Left renal pelvis (tissue), 4 donors: ENCODE measurements around the gene CAMTA1. TPM values are rescaled to one million over a fixed set of nuclear protein-coding genes. Genes with fewer than 3 reads are reported as not detected.
A peak's percentile ranks its signal among the peaks of the same experiment; 100 is the strongest.

ENCODE experiments used
- DNase-seq, 4 donors: peaks; one replicate each; pipeline ENCODE4 v3.0.0-alpha.2; 2013; ENCODE audit warnings: low read depth in 4 of 4, low spot score in 3 of 4
- polyA plus RNA-seq, 4 donors: library from polyadenylated mRNA; unstranded; fragments of 120-200 nt; gene quantifications; one replicate each; pipeline ENCODE4 v1.2.1, GENCODE V29; 2013; ENCODE audit not compliant: insufficient read length in 4 of 4

CAMTA1 gene
- polyA plus RNA-seq, 4 donors, result 50.7 to 99.9 (median 87.8) TPM

DNA sequence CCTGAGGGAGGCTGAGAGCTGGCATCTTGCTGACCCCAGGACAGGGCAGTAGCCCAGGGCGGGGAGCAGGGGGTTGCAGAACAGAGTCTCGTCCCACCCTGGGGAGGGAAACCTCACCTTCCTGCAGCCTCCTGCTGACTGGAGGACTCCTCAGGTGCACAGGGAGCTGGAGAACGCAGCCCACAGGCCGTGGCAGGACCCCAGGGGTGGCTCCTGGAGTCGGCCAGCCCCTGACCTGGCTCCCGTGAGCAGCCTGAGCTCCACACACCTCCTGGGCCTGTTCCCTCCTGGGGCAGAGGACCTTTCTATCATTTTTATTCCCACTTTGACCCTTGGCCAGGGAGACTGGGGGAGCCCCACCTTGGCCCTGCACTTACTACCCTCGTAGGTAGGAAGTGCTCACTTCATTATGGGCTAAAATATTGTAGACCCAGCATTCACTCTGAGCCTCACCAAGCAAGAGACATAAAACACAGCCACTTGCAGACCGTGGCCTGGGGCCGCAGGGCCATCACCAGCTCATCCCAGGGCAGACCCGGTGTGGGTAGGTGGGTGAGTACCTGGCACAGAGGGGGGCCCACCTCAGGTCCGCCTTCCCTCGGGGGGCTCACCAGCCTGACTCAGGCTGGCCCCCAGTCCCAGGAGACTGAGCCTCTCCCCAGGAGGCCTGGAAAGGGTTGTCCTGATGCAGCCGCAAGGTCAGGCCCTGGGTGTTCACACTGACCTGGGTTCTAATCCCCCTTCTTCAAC lies 698.6 kb downstream of the CAMTA1 start:
- no peak for DNase-seq

DNA sequence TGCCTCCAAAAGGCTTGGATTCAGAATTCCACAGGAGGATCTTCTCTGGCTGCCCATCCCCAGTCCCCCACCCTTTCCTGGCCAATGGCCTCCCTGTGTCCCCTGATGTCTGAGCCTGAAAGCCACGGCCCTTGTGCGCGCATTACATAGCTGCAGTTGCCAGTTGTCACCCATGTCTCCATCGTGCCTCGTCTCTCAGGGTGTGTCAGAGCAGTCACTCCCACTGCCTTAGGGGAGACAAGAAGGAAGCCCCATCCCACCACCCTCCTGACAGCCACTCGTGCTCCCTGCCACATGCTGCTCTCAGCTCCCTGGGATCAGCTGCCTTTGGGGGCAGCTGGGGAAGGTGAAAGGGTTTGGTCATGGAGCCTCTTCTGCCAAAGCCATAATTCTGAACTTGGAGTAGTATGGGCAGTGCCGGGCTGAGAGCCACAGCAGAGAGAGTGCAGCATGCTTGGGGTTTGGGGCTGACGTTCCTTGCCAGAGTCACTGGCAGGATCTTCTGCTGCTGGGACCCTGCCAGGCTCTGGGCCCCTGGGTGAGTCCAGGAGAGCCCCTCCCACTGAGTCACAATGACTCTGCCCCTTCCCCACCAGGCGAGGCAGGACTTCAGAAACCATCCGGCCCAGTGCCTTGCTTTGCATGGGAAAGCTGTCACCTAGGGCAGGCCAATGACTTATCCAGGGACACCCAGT lies 700.0 kb downstream of the CAMTA1 start:
- DNase-seq, result no peak

DNA sequence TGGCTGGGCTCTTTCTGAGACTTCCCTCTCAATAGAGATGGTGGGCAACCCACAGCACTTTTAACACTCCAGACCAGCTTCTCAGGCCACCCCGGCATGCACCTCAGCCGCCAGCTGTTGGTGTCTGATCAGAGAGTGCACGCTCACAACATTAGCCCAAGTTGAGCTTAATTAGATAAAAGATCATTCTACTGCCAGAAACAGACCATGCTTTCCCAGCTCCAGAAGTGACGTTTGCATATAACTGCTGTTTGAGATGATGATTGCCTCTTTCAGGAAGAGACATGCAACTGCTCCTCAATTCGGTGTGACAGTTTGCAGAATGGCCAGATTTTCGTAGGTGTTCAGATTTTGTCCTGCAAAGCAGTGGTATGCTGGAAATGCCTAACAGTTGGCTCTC lies 700.6 kb downstream of the CAMTA1 start:
- no peak for DNase-seq

DNA sequence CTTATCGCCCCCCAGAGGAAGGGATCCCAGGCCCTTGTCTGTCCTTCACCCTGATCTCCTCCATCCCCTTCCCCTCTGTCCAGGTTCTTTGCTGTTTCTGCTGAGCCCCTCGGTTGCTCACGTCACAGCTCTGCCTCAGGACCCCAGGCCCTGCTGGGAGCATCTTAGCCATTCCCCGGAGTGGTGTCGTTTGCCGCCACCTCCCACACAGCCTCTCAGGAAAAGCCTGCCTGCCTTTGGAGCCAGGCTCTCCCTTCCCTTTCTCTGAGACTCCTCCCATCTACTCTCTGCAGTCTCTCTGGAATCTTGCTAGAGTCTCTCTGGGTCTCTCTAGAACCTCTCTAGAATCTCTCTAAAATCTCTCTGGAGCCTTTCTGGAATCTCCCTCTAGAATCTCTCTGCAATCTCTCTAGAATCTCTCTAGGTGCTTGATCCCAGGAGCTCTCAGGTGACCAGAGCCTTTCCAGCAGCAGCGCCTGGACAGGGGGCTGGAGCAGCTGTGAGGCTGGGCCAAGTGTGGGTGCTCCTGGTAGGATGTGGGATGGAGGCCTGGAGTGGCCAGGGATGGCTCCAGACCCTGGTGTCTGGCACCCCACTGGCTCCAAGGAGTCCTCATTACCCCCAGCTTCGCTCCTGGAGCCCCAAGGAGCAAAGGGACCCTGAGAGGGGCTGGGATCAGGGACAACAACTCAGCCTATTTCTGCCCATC lies 702.7 kb downstream of the CAMTA1 start:
- DNase-seq, result no peak

DNA sequence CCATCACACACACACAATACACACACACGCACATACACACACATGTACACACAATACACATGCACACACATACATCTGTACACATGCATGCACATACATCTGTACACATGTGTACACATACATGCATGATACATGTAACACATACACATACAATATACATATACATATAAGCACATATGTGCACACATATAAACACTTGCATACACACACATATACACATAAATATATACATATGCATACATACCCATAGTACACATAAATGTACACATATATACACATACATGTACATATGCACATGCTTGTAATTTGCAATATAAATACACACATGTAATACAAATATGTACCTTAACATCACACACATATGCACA lies 703.2 kb downstream of the CAMTA1 start:
- no peak for DNase-seq

- DNase-seq, result no peak
Observed at GRCh38 chr1:7489586-7489985, 704.3 kb downstream of the CAMTA1 start.

DNA sequence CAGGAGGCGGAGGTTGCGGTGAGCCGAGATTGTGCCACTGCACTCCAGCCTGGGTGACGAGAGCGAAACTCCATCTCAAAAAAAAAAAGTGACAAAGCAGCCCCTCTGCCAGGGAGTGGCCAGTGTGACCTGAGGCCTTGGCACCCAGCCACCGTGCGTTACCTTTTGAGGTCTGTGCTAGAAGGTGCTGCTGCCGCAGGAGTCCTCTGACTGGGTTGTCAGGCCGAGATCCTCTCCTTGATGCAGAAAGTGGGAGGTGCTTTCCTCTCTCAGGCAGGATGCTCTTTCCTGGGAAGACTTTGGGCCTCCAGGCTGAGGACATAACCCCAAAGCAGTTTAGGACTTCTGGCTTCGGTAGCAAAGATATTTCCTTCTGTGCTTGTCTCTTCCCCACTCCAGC lies 705.3 kb downstream of the CAMTA1 start:
- no peak for DNase-seq

DNA sequence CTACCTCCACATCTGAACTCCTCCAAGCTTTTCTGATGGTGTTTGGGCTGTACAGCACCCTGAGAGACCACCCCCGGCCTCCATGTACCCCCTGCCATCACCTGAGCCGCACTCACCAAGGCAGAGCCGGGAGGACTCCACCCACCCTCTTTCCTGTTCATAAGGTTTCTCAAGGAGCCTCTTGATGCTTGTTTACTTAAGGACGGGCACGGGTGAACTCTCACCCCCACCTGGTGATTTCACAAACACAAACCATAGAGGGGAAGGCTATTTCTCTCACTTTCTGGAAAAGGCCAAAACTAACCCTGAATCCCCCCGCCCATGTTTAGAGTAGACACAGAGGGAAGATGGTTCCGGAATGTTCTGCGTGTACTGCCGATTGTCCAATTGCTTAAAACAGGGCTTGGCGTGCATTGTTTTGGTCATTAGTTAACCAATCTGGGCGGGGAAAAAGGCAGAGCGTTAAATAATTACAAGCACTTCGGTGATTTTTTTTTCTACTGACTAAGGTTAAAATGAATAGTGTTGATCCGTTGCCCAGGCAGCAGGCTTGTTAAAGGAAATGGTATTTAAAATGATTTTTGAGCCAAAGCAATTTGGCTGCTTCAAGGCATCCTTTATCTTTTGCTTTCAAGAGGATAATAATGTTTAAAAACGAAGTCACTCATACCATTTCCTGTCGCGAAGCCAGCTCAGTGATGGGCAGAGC lies 706.0 kb downstream of the CAMTA1 start:
- DNase-seq, result no peak

GRCh38 chr1:7491818-7492173 lies 706.5 kb downstream of the CAMTA1 start:
- DNase-seq, result no peak

- no peak for DNase-seq
Observed at GRCh38 chr1:7493711-7494454, 708.6 kb downstream of the CAMTA1 start.

DNA sequence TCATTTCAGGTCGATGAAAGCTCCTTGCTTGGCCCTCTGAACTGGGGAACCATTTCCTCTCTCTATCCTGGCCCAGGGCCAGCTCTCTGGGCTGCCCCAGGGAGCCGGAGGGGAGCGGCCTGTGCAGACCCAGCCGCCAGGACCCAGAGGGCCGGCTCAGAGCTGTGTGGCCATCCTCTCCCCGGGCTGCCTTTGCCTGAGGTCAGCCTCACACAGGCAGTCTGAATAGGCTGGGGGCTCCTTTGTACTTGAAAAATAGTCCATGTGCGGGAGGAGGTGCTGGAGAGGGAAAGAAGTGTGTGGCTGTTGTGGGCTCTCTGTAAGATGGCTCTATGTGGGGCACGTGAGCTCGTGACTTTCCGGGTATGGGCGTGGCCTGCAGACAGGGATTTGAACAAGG lies 710.7 kb downstream of the CAMTA1 start:
- no peak for DNase-seq

GRCh38 chr1:7497107-7497637 lies 711.9 kb downstream of the CAMTA1 start:
- DNase-seq, result no peak

DNA sequence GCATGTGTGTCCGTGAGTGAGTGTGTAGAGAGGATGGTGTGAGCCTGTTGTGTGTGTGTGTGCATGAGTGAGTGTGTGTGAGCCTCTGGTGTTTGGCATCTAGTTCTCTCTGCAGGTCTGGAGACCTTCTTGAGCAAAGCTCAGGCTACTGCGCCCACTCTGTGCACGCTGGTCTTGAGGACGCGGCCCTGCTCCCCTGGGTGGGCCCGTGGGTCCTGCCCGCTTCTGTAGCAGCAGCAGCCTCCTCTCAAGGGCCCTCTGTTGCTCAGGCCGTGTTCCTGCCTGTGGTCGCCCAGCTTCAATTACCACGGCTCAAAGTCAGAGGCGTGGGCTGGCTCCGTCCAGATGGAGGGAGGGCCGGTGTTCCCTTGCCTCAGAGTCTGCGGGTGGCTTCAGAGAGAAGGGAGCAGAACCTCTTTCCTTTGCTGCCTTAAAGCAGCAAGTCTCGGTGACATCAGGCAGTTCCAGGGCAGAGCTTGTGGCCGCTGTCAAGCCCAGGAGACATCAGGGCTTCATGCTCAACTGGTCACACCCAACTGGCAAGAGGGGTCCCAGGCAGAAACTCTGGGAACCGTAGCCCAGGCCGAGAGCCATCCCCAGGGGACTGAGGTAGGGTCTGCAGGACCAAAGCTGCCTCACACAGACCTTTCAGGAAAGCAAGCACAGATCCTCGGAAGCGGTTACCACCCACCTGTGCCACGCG lies 715.3 kb downstream of the CAMTA1 start:
- no peak for DNase-seq

- peak in 1 of 4 donors; percentile 36 for DNase-seq
Observed at GRCh38 chr1:7501084-7501491, 715.8 kb downstream of the CAMTA1 start.

GRCh38 chr1:7501723-7502603 lies 716.7 kb downstream of the CAMTA1 start:
- DNase-seq, result no peak

DNA sequence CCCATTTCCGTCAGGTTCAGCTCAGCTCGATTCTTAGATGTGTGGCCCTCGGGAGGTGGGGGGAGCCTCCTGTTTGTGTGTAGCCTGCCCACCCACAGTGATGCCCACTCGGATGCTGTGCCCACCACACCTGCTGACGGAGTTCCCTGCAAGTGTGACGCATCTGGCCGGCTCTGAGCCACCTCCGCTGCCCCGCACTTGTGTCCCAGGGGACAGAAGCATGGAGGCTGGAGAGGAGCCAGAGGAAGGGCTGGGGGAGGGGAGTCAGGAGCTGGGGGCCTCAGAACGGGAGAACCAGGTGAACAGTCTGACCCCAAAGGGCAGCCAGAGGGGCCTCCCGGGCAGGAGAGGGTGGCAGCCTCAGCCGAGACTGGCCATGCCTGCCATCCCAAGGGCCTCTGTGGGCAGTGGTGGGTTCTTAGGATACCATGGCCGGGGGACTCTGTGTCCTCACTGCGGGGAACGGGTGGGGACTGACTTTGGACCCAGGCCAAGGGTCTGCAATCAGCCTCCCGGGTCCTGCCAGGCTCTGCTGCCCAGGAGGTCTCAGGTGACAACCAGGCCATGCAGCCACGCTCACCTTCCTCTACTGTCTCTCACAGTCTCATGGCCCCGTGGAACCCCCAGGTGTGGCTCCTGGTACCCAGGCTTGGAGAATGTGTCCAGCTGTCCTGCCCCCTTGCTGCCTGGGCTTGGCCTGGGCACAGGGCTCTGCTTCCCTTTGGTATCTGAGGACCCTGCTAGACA lies 718.6 kb downstream of the CAMTA1 start:
- no peak for DNase-seq

DNA sequence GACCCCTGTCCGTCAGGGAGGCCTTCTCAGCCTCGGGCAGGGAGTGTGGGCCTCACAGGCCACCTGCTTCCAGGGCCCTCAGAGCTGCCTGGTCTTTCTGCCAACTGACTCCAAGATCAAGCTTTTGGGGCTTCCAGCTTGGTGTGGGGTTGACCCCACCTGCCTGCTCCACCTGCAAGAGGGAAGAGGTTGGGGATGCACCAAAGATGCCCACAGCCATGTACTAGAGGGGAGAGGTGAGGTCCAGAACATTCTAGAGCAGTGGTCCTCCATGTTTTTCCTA lies 719.1 kb downstream of the CAMTA1 start:
- DNase-seq, result no peak

DNA sequence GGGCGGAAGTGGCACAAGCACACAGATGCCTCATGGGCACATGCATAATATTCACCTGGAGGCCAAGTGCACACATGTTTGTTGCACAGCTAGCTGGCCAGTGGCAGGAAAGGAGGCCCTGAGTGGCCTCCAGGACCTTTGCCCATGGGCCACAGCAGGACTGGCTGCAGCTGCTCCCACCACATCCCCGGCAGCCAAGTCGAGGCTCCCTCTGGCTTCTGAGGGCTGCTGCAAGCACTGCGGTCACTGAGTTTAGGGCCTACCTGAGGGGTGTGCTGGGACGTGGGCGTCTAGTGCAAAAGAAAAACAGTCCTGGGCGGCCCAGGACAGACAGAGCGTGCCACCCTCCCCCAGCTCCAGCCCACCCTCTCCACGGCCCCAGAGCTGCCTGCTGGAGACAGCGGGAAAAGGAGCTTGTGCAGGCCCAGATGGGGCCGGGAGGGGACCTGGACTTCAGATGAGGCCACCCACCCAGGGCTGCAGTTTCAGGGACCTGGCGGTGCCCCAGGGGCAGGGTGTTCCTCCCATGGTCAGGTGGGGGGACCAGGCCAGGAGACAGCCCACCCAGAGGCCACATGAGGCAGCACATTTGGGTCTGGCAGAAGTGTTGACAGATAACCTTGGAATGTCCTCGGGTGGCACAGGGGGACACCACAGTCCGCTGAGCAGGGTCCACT lies 720.0 kb downstream of the CAMTA1 start:
- DNase-seq, result no peak
